A549 (cell line): ENCODE measurements around the gene PILRA. TPM values are rescaled to one million over a fixed set of nuclear protein-coding genes. Genes with fewer than 3 reads are reported as not detected.

Experiments
- ATAC-seq, 2 experiments: fragments of 200-7000 bp in 1 of 2; fragments of >200 bp in 1 of 2; cut with Nextera tagmentation in 1 of 2; cut with Tn5 transposase in 1 of 2; 3 replicates each; pipeline versions ENCODE4 v1.8.0 to v1.9.1; 2018 to 2020; ENCODE audit warnings: mild to moderate bottlenecking in 1 of 2, moderate library complexity in 1 of 2
- CTCF ChIA-PET: fragments of 300-600 bp; sonication (Branson Sonifier 250); formaldehyde crosslinking; extraction: SDS; loops from one replicate; lab custom pipeline; 2021; ENCODE audit warnings: antibody characterized with exemption, inconsistent platforms; lab: Yijun Ruan, JAX
- POLR2A ChIA-PET: fragments of 350-600 bp; formaldehyde crosslinking; extraction: SDS; loops from one replicate; lab custom pipeline; 2021; ENCODE audit warnings: antibody characterized with exemption, inconsistent platforms; lab: Yijun Ruan, JAX
- DNase-seq, 2 experiments: peaks; one replicate each; pipeline versions ENCODE4 v3.0.0 to v3.0.0-alpha.2; 2011 to 2016; ENCODE audit warnings: low read depth in 1 of 2, low spot score in 1 of 2
- FAIRE-seq: peaks from 2 replicates; lab custom pipeline; 2011; peaks lifted over from hg19 to GRCh38; lab: Jason Lieb, UNC
- H3K27ac ChIP-seq, 2 experiments: fragments of >200 bp; sonication (Bioruptor Twin); formaldehyde crosslinking; 3 replicates each; pipeline ENCODE4 v1.5.1; 2016 to 2017
- H3K4me1 ChIP-seq: fragments of >200 bp; sonication (Bioruptor Twin); formaldehyde crosslinking; 3 replicates; pipeline ENCODE4 v1.6.1; 2016
- H3K4me2 ChIP-seq: fragments of >200 bp; sonication (Bioruptor Twin); formaldehyde crosslinking; 3 replicates; pipeline ENCODE4 v1.6.1; 2016
- H3K4me3 ChIP-seq: fragments of >200 bp; sonication (Bioruptor Twin); formaldehyde crosslinking; 3 replicates; pipeline ENCODE4 v1.5.1; 2016
- H3K9me3 ChIP-seq: fragments of >200 bp; sonication (Bioruptor Twin); formaldehyde crosslinking; 3 replicates; pipeline ENCODE4 v1.6.1; 2016
- ATOH8 ChIP-seq: fragments of 250-450 bp; sonication (Bioruptor Pico); IDR thresholded peaks from 2 replicates; pipeline ENCODE4 v1.5.0; 2020; ENCODE audit warnings: low read depth, mild to moderate bottlenecking, moderate library complexity
- CBX8 ChIP-seq: fragments of 200-600 bp; sonication (generic); IDR thresholded peaks from 2 replicates; pipeline ENCODE4 v1.6.1; 2016
- ELK1 ChIP-seq: fragments of 150-350 bp; IDR thresholded peaks from 2 replicates; pipeline ENCODE4 v1.6.1; 2014; ENCODE audit warnings: low read depth, mild to moderate bottlenecking, low read length
- EP300 ChIP-seq, 2 experiments: fragments of >200 bp; sonication (Bioruptor Twin); formaldehyde crosslinking; IDR thresholded peaks; 2 replicates in 1 of 2; 3 replicates in 1 of 2; pipeline ENCODE4 v1.6.1; 2016 to 2017
- ESRRA ChIP-seq: fragments of 150-350 bp; IDR thresholded peaks from 2 replicates; pipeline ENCODE4 v1.6.1; 2014; ENCODE audit warnings: mild to moderate bottlenecking, low read length, borderline replicate concordance
- FOSB ChIP-seq: fragments of 250-450 bp; sonication (Bioruptor Pico); IDR thresholded peaks from 2 replicates; pipeline ENCODE4 v1.5.0; 2020; ENCODE audit warnings: mild to moderate bottlenecking, moderate library complexity
- FOSL2 ChIP-seq, 2 experiments: fragments of 450-650 bp in 1 of 2; fragments of >200 bp in 1 of 2; sonication (Bioruptor Twin) in 1 of 2; formaldehyde crosslinking; IDR thresholded peaks; 2 replicates each; pipeline versions ENCODE4 v1.5.0 to v1.6.1; 2016 to 2020; ENCODE audit warnings: mild to moderate bottlenecking in 1 of 2, moderate library complexity in 1 of 2
- GATA3 ChIP-seq: IDR thresholded peaks from 2 replicates; pipeline ENCODE4 v1.6.1; 2012; ENCODE audit warnings: borderline replicate concordance
- HDAC2 ChIP-seq: fragments of 200-600 bp; sonication (generic); IDR thresholded peaks from 2 replicates; pipeline ENCODE4 v1.6.1; 2016
- HES2 ChIP-seq: fragments of >200 bp; sonication (Bioruptor Twin); formaldehyde crosslinking; IDR thresholded peaks from 2 replicates; pipeline ENCODE4 v1.6.1; 2016
- JUNB ChIP-seq: fragments of >200 bp; sonication (Bioruptor Twin); formaldehyde crosslinking; IDR thresholded peaks from 2 replicates; pipeline ENCODE4 v1.6.1; 2016
- KDM1A ChIP-seq: fragments of 200-600 bp; sonication (generic); IDR thresholded peaks from 2 replicates; pipeline ENCODE4 v1.6.1; 2016; ENCODE audit warnings: low read depth, mild to moderate bottlenecking
- KDM5A ChIP-seq: fragments of 200-600 bp; sonication (generic); IDR thresholded peaks from 2 replicates; pipeline ENCODE4 v1.6.1; 2016; ENCODE audit warnings: antibody characterized with exemption, mild to moderate bottlenecking
- MAFK ChIP-seq: fragments of 450-650 bp; IDR thresholded peaks from 2 replicates; pipeline ENCODE4 v1.6.1; 2014; ENCODE audit not compliant: partially characterized antibody
- MAZ ChIP-seq: fragments of 150-350 bp; IDR thresholded peaks from 2 replicates; pipeline ENCODE4 v1.6.1; 2014; ENCODE audit warnings: antibody characterized with exemption, low read depth, low read length, borderline replicate concordance
- MYC ChIP-seq: IDR thresholded peaks from 2 replicates; pipeline ENCODE4 v1.6.1; 2012; ENCODE audit warnings: mild to moderate bottlenecking, inconsistent platforms, low read length, improper control_type of control experiment, borderline replicate concordance
- POLR2A ChIP-seq: IDR thresholded peaks from 2 replicates; pipeline ENCODE4 v1.6.1; 2012; ENCODE audit warnings: mild to moderate bottlenecking, low read length
- POLR2AphosphoS2 ChIP-seq: conservative IDR thresholded peaks from 2 replicates; pipeline ENCODE4 v1.6.1; 2012; ENCODE audit warnings: low read length, improper control_type of control experiment, inconsistent platforms
- RARB ChIP-seq: fragments of 250-450 bp; sonication (Bioruptor Pico); IDR thresholded peaks from 2 replicates; pipeline ENCODE4 v1.8.0; 2021; ENCODE audit warnings: mild to moderate bottlenecking, moderate library complexity
- RCOR1 ChIP-seq: fragments of 150-350 bp; IDR thresholded peaks from 2 replicates; pipeline ENCODE4 v1.6.1; 2014; ENCODE audit warnings: antibody characterized with exemption, low read length, low read depth
- RFX5 ChIP-seq: fragments of 450-650 bp; IDR thresholded peaks from 2 replicates; pipeline ENCODE4 v1.7.1; 2014; ENCODE audit warnings: antibody characterized with exemption, mild to moderate bottlenecking, moderate library complexity
- RNF2 ChIP-seq: fragments of 200-600 bp; sonication (generic); IDR thresholded peaks from 2 replicates; pipeline ENCODE4 v1.6.1; 2016; ENCODE audit warnings: low read depth, mild to moderate bottlenecking, antibody characterized with exemption, moderate library complexity, borderline replicate concordance
- SREBF2 ChIP-seq: fragments of 450-650 bp; IDR thresholded peaks from 2 replicates; pipeline ENCODE4 v1.6.1; 2014; ENCODE audit warnings: mild to moderate bottlenecking, moderate library complexity
- TP53 ChIP-seq: fragments of 250-450 bp; sonication (Bioruptor Pico); IDR thresholded peaks from 2 replicates; pipeline ENCODE4 v1.5.0; 2021; ENCODE audit warnings: mild to moderate bottlenecking, moderate library complexity
- USF2 ChIP-seq: fragments of 450-650 bp; IDR thresholded peaks from 2 replicates; pipeline ENCODE4 v1.6.1; 2014; ENCODE audit warnings: antibody characterized with exemption
- ZC3H11A ChIP-seq: fragments of 450-650 bp; IDR thresholded peaks from 2 replicates; pipeline ENCODE4 v1.6.1; 2014; ENCODE audit warnings: antibody characterized with exemption, mild to moderate bottlenecking
- ZNF302 ChIP-seq: fragments of 250-450 bp; sonication (Bioruptor Pico); IDR thresholded peaks from 2 replicates; pipeline ENCODE4 v1.9.0; 2021; ENCODE audit warnings: inconsistent platforms, mild to moderate bottlenecking, moderate library complexity
- ZSCAN20 ChIP-seq: fragments of 250-450 bp; sonication (Bioruptor Pico); IDR thresholded peaks from 2 replicates; pipeline ENCODE4 v1.8.0; 2022; ENCODE audit warnings: mild to moderate bottlenecking, moderate library complexity
- WGBS: methylation state at CpG from one replicate; pipeline ENCODE4 v1.1.6; 2017; ENCODE audit errors: missing lambda C conversion rate; 5-methylcytosine and 5-hydroxymethylcytosine counted together
- polyA plus RNA-seq, 4 experiments: library from polyadenylated mRNA; depleted of rRNA in 3 of 4; stranded (reverse); fragments of >200 nt; fragmentation: RNase III in 1 of 4; extraction: RNeasy Plus Mini Kit Qiagen cat#74134 plus additional on column Dnase treatment in 1 of 4; gene quantifications; 2 replicates in 3 of 4; 3 replicates in 1 of 4; pipeline ENCODE4 v1.2.3, GENCODE V29; 2011 to 2017
- TF ChIP-seq, protein P1 (sequence below): fragments of >200 bp; sonication (Bioruptor Twin); formaldehyde crosslinking; IDR thresholded peaks from 3 replicates; pipeline ENCODE4 v1.5.1; 2016
- TF ChIP-seq, protein P2 (sequence below): IDR thresholded peaks from 2 replicates; pipeline ENCODE4 v1.6.1; 2012
- TF ChIP-seq, protein P3 (sequence below): IDR thresholded peaks from 2 replicates; pipeline ENCODE4 v1.6.1; 2012; ENCODE audit warnings: low read depth, borderline replicate concordance

The PILRA gene
- polyA plus RNA-seq, 2 of the 4 experiments (the other 2 are of a cell fraction), result 3.3 to 3.4 TPM

GRCh38 chr7:100427762-100428198, 54.5 kb downstream of the PILRA start:
- Histone ChIP-seq H3K9me3 (peaks cover 5% of the 10 kb centered on the region; the same call in 1 of the 3 replicates), H3K4me1 (peaks cover 26% of the 10 kb centered on the region; the same call in 2 of the 3 replicates), H3K4me3 (peak overlapping the region; percentile 86), H3K4me2 (peak overlapping the region; percentile 88), H3K27ac (peak overlapping the region; percentile 93 to 100)
- ChIA-PET CTCF (interaction anchor here (0.8 to 1.5 kb wide), 4 partner anchors 10 to 26 kb away, joined by 3 to 5 read pairs (median 4); no protein-coding TSS in a partner anchor), POLR2A (interaction anchor here (0.7 to 2.8 kb wide), 21 partner anchors 8 to 1019 kb away, joined by 3 to 23 read pairs (median 7); partner anchors contain the start of genes AGFG2, BUD31, FBXO24 and GPC2)
- TF ChIP-seq RFX5 (no peak), ATOH8 (CRISPR knock-in tag) (peak; percentile 90; the same call in 1 of the 2 replicates), TP53 (CRISPR knock-in tag) (peak; percentile 57; the same call in 1 of the 2 replicates), HES2 (no peak), ZNF302 (CRISPR knock-in tag) (no peak), JUNB (no peak), RNF2 (peak; percentile 98), MAZ (no peak), USF2 (no peak), ZSCAN20 (CRISPR knock-in tag) (no peak), HDAC2 (peak; percentile 91; the same call in 1 of the 2 replicates), RARB (CRISPR knock-in tag) (peak; percentile 76; the same call in 1 of the 2 replicates)
- TF ChIP-seq, protein P1, sequence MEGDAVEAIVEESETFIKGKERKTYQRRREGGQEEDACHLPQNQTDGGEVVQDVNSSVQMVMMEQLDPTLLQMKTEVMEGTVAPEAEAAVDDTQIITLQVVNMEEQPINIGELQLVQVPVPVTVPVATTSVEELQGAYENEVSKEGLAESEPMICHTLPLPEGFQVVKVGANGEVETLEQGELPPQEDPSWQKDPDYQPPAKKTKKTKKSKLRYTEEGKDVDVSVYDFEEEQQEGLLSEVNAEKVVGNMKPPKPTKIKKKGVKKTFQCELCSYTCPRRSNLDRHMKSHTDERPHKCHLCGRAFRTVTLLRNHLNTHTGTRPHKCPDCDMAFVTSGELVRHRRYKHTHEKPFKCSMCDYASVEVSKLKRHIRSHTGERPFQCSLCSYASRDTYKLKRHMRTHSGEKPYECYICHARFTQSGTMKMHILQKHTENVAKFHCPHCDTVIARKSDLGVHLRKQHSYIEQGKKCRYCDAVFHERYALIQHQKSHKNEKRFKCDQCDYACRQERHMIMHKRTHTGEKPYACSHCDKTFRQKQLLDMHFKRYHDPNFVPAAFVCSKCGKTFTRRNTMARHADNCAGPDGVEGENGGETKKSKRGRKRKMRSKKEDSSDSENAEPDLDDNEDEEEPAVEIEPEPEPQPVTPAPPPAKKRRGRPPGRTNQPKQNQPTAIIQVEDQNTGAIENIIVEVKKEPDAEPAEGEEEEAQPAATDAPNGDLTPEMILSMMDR, result no peak
- TF ChIP-seq, protein P2, sequence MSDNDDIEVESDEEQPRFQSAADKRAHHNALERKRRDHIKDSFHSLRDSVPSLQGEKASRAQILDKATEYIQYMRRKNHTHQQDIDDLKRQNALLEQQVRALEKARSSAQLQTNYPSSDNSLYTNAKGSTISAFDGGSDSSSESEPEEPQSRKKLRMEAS, result no peak
- ATAC-seq (no peak), FAIRE-seq (no peak), DNase-seq (no peak)
- WGBS, result 79% methylated on average over 16 of the region's 16 CpGs

DNA sequence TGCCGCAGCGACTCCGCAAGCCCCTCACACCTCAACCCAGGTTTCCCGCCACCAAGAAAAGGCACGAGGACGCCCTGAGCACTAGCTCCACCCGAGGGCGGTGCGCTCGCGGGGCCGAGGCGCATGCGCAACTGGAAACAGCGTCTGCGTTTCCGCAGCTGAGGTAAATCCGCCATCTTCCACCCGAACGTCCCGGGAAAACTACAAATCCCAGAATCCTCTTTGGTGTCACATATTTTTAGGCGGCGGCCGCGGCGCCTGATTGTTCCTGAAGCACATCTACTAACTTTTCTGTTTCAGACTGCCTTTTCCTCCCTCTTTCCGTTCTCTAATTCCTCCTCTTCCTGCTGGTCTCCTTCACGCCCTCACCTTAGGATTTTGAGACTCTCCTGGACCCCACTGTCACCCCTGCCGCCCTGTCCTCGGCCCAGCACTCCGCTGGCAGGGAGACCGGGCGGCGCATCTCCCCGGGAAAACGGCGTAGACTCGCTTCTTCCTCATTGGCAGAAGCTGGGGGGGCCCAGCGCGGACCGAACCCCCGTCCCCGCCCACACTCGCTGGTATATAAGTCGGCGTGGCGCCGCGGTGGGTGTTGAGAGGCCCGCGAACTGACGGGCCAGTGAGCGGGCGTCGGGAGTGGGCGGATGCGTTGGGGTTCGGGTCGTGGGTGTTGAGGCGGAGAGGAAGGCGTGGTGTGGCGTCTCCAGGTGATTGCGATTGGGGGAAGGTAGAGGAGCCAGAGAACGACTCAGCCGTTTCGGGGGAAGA, 55.1 kb downstream of the PILRA start, which contains the start of gene ZCWPW1:
ZCWPW1 (minus strand) TSS at position 505 of the 768 bp plus-strand sequence. CDS start 8,054 bp downstream, outside the sequence.
- POLR2A ChIA-PET, result interaction anchor here (0.6 to 2.8 kb wide), 44 partner anchors 9 to 1020 kb away, joined by 3 to 23 read pairs (median 6); partner anchors contain the start of genes AGFG2, BUD31, COPS6 and FBXO24
- Histone ChIP-seq H3K9me3 (peaks cover 5% of the 10 kb centered on the region; the same call in 1 of the 3 replicates), H3K27ac (peak within 1 kb of the TSS; percentile 93 to 100), H3K4me1 (peaks cover 26% of the 10 kb centered on the region; the same call in 2 of the 3 replicates), H3K4me2 (peak within 1 kb of the TSS; percentile 88), H3K4me3 (peak within 1 kb of the TSS; percentile 86)
- CTCF ChIA-PET, result interaction anchor here (0.8 to 1.5 kb wide), 4 partner anchors 10 to 27 kb away, joined by 3 to 5 read pairs (median 4); no protein-coding TSS in a partner anchor
- ATAC-seq, result peak; percentile 77 to 78
- no peak for FAIRE-seq
- DNase-seq, result peak; percentile 88 to 99
- WGBS, result 2% methylated on average over 55 of the region's 66 CpGs
- TF ChIP-seq EP300 (IDR thresholded peaks at IDR 0.05), result no peak
- TF ChIP-seq, protein P3, sequence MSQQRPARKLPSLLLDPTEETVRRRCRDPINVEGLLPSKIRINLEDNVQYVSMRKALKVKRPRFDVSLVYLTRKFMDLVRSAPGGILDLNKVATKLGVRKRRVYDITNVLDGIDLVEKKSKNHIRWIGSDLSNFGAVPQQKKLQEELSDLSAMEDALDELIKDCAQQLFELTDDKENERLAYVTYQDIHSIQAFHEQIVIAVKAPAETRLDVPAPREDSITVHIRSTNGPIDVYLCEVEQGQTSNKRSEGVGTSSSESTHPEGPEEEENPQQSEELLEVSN, result peak; percentile 100
- no peak; the same call in 1 of the 2 replicates for TF ChIP-seq GATA3
- peak; percentile 98 for TF ChIP-seq POLR2A
- TF ChIP-seq KDM1A, result no peak
- TF ChIP-seq FOSL2 (IDR thresholded peaks at IDR 0.05), result no peak
- TF ChIP-seq FOSL2 (CRISPR knock-in tag; IDR thresholded peaks at IDR 0.05), result no peak
- no peak for TF ChIP-seq POLR2AphosphoS2
- TF ChIP-seq HDAC2, result no peak
- TF ChIP-seq ZC3H11A, result no peak
- TF ChIP-seq MAFK, result no peak
- TF ChIP-seq MYC, result peak; percentile 18; the same call in 1 of the 2 replicates
- TF ChIP-seq ESRRA, result no peak
- TF ChIP-seq CBX8, result no peak
- no peak for TF ChIP-seq RCOR1
- no peak for TF ChIP-seq KDM5A
- TF ChIP-seq RNF2, result no peak
- no peak for TF ChIP-seq SREBF2
- TF ChIP-seq FOSB, result peak; percentile 98
- no peak for TF ChIP-seq ELK1
